HG03135 (cell line): ENCODE measurements around the gene RGS9.
"Not testable (repeated sequence)": the region's sequence is repeated elsewhere in the genome, so short reads cannot be mapped to it uniquely, and the experiment has no call there.

Experiments
- ATAC-seq: cut with Tn5 transposase; IDR thresholded peaks from one replicate; pipeline ENCODE4 v1.9.1; 2021; ENCODE audit warnings: mild to moderate bottlenecking, moderate library complexity; ENCODE audit not compliant: unreplicated experiment

RGS9 gene

DNA sequence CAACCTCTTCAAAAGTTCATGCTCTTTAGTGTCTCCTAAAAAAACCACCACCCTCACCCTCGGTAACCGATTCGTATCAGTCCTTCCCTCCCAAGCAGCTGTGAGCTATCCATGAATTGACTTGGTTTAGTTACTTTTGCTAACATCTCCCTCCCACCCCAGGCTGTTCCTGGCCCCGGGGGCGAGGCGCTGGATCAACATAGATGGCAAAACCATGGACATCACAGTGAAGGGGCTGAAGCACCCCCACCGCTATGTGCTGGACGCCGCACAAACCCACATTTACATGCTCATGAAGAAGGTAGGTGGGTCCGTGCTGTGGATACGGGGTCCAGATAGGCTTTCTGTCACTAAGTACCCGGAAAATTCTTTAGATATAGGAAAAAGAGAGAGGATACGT is 66.8 kb downstream of the RGS9 start:
- no peak for ATAC-seq

DNA sequence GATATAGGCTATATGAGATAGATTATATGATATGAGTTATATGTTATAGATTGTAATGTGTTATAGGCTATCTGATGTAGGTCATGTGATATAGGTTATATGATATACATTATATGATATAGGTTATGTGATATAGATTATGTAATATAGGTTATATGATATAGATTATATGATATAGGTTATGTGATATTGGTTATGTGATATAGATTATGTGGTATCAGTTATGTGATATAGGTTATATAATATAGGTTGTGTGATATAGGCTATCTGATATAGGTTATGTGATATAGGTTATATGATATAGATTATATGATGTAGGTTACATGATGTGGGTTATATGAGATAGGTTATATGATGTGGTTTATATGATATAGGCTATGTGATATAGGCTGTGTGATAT is 68.5 kb downstream of the RGS9 start:
- no peak for ATAC-seq

DNA sequence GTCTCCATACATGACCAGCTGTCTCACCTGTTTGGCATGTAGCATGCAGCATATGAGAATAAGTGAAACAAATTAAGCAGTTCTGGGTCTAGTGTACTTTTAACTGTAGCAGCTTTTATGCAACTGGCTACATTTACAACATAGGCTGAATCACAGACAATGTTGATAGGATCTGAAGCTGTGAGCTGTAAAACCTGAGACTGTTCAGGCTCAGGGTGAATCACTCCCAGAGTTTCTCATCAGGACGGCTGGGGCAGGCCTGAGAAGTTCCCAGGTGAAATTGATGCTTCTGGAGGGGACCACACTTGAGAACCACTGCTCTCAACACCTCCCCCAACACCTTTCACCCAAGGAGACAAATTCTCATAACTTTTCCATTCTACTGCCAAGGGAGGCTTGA is 70.3 kb downstream of the RGS9 start:
- ATAC-seq = not testable (repeated sequence)

DNA sequence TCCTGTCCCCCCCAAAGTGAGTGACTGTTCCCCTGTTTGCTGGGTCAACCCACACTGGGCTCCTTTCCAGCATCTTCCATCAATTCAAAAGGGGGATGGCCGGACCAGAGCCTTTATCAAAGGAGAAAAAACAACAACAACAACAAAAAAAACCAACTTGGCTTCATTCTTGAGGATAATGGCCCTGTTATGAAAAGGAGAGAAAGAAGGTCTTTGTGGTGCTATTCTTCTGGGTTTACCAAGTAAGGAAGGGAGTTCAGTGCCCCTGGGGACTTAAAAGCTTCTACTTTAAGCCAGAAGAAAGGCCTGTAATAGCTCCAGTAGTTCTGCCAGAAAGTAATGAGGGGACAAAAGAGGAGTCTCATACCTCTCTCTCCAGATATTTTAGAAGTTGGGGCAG is 71.5 kb downstream of the RGS9 start:
- ATAC-seq = no peak

GRCh38 chr17:65218261-65218660 is 81.1 kb downstream of the RGS9 start:
- no peak for ATAC-seq

- ATAC-seq = no peak
These were observed 82.0 kb downstream of the RGS9 start for GRCh38 chr17:65219124-65219523.

GRCh38 chr17:65219707-65220106 is 82.5 kb downstream of the RGS9 start:
- ATAC-seq = no peak

DNA sequence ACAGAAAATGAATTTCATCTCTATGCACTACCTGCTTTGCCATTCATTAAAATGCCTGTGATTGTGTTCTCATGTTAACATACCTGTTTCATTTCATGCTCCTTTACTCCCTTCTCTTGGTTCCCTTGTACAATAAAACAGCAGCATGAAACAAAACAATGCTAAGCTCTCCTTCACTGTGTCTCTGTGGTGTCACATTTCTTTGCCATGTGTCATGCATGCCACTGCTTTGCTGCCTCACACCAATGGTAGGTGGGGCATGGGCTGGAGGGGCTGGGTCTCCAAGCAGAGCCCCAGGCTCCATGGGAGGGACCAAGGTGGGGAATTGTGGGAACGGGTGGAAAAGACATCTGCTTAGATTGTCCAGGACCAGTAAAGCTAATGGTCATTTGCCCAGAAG is 83.6 kb downstream of the RGS9 start:
- ATAC-seq = no peak

- ATAC-seq = no peak
These were observed 85.1 kb downstream of the RGS9 start for GRCh38 chr17:65222214-65222738.

GRCh38 chr17:65225061-65225460 is 87.9 kb downstream of the RGS9 start:
- no peak for ATAC-seq

- ATAC-seq = no peak
These were observed 89.1 kb downstream of the RGS9 start for GRCh38 chr17:65226227-65226626.

- ATAC-seq = no peak
These were observed 90.5 kb downstream of the RGS9 start for GRCh38 chr17:65227637-65228036.

- ATAC-seq = no peak
These were observed 91.1 kb downstream of the RGS9 start for GRCh38 chr17:65228287-65228686.

- no peak for ATAC-seq
These were observed 91.8 kb downstream of the RGS9 start for GRCh38 chr17:65228734-65229620.

- ATAC-seq = no peak
These were observed 92.4 kb downstream of the RGS9 start for GRCh38 chr17:65229621-65229995.

GRCh38 chr17:65230040-65230439 is 92.9 kb downstream of the RGS9 start:
- ATAC-seq = no peak

- ATAC-seq = no peak
These were observed 93.9 kb downstream of the RGS9 start for GRCh38 chr17:65231086-65231485.

- no peak for ATAC-seq
These were observed 94.6 kb downstream of the RGS9 start for GRCh38 chr17:65231662-65232335.

DNA sequence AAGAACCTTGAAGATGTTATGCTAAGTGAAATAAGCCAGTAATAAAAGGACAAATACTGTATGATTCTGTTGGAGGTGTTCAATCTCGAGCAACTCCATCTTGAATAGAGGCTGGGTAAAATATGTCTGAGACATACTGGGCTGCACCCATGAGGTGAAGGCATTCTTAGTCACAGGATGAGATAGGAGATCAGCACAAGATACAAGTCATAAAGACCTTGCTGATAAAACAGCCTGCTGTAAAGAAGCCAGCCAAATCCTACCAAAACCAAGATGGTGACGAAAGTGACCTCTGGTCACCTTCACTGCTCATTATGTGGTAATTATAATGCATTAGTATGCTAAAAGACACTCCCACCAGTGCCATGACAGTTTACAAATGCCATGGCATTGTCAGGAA is 98.1 kb downstream of the RGS9 start:
- ATAC-seq = no peak

GRCh38 chr17:65236321-65236720 is 99.2 kb downstream of the RGS9 start:
- ATAC-seq = no peak

DNA sequence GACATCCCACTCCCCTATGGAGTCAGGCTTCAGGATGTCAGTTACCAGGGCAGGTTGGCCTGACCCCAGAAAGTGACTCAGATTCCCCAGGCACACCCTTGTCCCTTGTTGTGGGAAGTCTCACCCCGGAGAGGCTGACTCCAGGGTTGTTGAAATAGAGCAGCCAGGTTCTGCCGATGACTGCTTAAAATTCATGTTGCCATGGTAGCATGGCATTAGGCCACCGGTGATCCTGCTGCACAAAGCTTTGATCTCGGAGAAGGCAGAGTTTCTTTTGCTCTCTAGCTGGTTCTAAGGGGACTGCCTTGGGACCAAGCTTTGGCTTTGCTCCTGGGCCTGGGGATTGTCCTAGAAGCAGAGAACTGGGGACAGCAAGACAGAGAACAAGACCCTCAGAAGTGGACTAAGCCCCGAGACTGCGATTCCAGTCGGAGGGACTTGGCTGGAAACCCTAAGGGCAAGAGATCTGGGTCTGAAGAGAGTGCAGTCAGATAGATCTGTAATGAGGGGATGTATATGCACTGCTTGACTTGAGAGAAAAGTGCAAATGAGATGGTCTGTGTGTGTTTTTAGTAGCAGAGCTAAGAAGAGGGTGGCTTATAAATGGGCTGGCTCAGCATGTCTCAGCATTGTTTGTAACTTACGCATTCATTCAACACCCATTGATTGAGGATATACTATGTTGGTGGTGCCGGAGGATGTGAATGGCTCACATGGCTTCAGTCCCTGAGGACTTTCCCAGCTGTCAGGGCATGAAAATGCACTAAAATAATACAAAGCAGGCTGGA is 106.9 kb downstream of the RGS9 start:
- no peak for ATAC-seq
